Stimulated activated naive CD4-positive, alpha-beta T cell treated with Interleukin-2 at 50 U/mL for 16 hours (primary cell): Measurements from ENCODE around the gene INAFM2.
A peak's percentile ranks its signal among the peaks of the same experiment; 100 is the strongest.

Experiments used
- DNase-seq: peaks from one replicate; lab custom pipeline; 2025; lab: John Stamatoyannopoulos, UW

Gene INAFM2

DNA sequence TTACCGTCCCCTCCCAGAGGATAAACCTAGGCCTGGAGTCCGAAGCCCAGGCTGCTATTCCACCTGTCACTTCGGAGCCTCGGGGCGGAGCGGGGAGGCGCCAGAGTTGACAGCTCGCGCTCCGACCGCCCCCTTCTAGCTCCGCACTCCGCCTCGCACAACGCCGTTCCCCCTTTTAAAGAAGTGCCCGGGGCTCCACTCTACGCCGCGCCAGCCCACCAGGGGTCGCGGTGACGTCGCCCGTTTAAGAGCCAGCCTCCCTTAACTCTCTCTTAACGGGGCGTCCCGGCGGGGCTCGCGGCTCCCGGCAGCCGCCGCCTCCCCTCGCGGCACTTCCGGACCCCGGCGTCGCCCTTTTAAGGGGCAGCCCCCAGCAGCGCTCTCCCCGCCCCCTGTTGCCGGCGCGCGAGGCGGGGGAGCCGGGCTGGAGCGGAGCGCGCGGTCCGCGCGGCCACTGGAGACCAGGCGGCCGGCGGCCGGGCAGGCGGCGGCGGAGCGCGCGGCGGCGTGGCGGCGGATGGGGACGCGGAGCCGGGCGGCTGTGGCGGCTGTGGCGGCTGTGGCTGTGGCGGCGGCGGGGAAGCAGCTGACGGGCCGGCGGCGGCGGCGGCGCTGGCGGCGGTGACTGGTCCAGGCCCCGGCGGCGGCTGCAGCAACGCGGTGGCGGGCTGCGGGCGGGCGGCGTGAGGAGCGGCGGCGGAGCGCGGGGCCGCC, at the start of gene INAFM2:
TSS of gene INAFM2 (plus strand) at position 454 of the 714 bp plus-strand sequence. CDS start 364 bp downstream, outside the sequence.
- DNase-seq: peak; percentile 89

DNA sequence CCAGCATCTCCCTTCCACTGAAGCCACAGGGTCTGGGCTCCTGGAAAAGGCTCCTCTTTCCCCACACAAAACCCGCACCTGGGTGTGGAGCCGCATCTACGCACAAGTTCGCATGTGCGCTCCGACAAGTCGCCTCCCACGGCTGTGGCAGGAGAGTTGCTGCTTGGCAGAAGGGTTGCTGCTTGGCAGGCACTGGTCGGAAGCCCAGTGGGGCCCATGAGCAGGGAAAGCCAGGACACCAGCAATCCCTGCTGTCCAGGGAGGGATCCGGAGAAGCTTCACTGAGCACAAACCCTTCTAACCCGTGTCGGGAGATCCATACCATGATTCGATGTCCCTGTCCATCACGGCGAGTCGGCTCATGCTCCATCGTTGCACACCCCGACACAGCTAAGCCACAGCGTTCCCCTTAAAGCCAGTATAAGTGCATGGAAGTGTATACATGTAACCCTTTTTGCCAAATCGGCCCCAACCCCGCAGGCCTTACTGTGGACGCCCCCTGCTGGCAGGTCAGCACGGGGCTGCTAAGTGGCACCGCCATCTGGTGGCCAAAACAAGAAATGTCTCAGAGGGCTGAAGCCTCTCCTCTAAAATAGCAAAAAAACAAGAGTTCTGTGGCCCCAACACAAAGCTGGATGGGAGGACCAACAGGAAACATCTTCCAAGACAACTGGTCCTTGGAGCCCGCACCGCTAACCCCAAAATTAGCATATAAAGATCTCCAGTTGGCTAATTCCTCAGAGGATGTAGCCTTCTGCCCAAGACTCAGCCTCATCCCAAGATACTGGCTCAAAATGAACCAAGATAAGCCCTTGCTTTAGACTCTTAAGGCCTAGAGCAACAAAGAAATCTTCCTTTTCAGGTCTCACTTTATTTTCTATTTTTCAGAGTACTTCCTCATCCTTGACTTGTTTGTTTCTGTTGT, 48.9 kb upstream of the INAFM2 start:
- peak; percentile 81 for DNase-seq

DNA sequence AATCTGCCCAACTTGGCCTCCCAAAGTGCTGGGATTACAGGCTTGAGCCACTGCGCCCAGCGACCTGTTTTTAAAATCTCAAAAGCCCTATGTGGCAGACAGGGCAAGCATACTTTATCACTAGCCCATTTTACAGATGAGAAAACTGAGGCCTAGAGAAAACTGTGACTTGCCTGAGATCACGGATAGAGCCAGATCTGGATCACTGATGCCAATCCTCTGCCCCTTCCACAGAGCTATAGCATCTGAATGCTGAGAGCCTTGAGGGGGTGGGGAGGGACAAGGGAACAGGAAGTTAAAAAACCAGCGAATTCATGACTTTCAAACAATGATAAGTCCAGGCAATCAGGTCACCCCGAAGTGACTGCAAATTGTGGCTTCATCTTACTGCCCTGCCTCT, 48.0 kb upstream of the INAFM2 start:
- no peak for DNase-seq

DNA sequence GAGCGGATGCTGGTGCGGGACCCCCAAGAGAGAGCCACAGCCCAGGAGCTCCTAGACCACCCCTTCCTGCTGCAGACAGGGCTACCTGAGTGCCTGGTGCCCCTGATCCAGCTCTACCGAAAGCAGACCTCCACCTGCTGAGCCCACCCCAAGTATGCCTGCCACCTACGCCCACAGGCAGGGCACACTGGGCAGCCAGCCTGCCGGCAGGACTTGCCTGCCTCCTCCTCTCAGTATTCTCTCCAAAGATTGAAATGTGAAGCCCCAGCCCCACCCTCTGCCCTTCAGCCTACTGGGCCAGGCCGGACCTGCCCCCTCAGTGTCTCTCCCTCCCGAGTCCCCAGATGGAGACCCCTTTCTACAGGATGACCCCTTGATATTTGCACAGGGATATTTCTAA, 47.5 kb upstream of the INAFM2 start:
- no peak for DNase-seq

DNA sequence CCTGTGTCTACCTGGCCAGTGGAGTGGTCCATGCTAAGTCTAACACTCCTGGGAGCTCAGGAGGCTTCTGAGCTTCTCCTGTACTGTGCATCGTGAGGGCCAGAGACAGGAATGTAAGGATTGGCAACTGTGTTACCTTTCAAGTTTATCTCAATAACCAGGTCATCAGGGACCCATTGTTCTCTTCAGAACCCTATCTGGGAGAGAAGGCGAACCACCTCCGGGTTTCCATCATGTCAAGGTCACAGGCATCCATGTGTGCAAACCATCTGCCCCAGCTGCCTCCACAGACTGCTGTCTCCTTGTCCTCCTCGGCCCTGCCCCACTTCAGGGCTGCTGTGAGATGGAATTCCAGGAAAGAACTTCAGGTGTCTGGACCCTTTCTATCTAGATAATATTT, 46.6 kb upstream of the INAFM2 start:
- no peak for DNase-seq

DNA sequence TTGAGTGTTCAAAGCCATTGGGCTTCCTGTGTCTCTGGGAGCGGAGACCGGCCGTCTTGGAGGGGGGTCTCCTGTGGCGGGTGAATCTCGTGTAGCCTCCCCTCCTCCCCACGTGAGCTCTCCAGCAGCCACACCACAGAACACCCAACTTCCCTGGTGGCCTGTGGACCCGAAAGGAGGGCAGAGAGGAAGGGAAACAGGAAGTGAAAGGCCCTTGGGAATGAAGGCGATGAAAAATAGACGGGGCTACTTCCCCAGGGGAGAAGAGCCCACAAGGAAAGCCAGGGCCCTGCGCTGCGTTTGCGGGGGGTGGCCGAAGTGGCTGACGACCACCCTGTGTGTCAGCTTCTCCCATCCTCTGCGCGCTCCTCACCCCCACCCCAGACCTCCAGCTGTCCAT, 46.0 kb upstream of the INAFM2 start:
- no peak for DNase-seq

DNA sequence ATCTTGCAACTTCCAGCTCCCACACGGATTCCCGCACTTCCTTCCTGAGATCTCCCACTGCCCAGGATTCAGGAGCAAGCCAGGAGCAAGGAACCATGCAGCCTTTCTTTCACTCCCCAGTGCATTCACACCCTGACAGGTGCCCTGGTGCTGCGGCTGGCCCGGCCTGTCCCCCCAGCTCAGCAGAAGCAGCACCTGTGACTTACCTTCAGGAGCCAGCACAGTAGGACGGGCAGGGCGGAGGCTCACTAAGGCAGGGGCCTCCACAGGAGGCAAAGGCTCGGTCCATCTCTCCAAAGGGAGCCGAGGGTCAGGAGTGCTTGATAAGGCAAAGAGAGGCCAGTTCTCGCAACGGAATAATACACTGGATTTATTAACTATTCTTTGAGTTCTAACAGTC, 45.5 kb upstream of the INAFM2 start:
- DNase-seq: no peak

DNA sequence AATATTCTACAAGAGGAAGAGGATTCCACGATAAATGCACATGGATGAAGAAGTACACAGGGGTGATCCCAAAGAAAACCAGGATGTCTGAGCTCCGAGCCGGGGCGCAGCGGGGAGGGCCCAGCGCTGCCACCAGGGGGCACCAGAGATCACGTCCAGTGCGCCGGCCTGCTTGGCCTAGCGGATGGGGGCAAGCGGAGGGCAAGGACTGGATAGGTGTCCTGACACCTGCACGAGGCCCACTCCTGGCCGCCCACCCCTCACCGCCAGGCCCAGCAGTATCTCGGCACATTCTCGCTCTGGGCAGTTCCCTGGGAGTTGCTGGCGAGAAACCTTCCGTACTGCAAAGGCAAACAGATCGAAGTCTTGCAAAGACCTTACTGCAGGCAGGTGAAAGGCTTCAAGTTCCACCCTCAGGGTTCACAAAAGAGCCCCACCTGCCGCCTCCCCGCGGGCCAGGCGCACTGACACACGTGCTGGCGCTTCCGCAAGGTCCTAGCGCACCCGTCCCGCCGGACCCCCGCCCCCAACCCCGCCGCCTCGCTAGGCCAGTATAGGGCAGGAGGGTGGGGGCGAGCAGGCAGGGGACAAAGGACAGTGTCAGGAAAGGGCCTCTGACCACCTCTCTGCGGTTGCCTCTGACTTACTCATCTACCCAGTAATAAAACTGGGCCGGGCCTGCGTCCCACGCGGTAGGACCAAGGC, 43.9 kb upstream of the INAFM2 start:
- peak; percentile 53 for DNase-seq

DNA sequence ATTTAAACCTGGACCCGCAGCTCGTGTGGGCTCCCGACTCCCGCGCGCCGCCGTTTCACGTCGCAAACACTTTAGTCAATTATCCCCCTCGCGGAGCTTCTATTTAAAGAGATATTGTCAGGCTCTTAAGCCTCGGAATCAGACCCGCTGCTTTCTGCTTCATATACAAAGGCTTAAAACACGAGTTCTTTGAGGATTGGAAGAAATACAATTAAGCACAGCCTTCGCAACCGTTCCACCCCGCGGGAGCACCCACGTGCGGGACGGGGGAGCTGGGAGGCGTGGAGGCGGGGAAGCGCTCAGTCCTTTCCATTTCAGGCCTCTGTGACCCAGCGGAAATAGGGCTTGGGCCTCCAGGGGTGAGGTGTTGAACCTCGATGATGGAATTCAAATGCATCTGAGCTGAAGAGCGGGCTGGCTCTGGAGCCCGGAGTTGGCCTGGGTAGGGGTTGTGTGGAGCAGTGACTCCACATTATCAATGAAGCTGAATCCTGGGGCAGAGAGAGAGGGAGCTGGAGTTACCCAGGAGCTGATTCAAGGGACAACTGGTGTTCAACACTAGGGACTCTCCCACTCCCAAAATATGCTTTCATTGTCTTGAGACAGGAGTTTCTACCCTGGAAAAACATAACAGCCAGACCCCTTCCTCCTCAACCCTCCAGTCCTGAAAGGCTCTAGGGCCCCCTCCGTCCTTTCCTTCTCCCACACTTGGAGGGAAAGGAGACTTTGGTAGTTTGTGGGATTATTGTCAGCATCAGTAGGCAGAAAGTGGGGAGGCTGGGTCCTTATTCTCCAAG, 43.0 kb upstream of the INAFM2 start:
- DNase-seq: no peak

DNA sequence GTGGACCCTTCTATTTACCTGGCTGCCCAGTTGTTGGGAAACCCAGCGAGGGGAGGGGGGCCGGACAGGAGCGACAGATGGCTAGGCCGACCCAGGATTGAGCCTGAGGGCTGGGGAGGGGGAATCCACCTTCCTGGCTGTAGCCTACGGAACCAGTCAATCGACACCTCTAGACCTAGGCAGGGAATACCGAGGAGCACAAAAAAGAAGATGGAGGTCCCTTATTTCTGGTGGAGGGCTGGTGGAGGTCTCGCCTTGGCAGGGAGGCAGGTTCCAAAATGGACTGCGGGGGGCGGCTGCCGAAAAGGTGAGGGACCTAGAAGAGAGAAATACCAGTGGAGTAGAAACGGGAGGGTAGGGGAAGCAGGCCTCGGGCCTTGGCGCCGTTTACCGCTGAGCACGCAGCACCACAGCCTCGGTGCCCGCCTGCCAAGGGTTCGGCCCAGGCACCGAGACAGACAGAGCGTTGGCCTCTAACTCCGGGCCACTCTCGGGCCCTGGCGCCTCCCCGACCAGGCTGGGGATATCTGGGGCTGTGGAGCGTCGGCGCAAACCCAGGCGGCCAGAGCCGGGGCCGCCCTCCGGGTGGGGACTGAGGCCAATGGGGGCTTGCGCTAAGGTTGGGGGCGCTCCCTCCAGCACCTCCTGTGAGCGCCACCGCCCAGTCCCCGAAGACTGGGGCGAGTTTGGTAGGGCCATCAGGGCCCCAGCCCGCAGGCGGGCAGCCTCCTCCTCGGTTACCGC, 42.3 kb upstream of the INAFM2 start:
- DNase-seq: no peak

DNA sequence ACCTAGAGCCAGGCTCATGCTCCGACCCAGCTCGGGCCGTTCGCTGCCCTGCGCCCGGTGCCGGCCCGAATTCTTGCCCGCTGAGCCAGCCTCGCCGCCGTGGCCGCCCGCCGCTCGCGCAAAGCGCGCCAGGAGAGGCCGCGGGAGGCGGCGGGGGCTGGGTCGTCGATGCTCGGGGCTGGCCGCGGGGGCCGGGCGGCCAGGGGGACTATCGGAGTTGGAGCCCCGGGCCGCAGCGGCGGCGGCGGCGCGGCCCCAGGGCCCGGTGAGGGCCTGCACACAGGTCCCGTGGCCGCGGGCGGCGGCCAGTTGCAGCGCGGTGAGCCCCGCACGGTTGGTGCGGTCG, 41.7 kb upstream of the INAFM2 start:
- DNase-seq: no peak

DNA sequence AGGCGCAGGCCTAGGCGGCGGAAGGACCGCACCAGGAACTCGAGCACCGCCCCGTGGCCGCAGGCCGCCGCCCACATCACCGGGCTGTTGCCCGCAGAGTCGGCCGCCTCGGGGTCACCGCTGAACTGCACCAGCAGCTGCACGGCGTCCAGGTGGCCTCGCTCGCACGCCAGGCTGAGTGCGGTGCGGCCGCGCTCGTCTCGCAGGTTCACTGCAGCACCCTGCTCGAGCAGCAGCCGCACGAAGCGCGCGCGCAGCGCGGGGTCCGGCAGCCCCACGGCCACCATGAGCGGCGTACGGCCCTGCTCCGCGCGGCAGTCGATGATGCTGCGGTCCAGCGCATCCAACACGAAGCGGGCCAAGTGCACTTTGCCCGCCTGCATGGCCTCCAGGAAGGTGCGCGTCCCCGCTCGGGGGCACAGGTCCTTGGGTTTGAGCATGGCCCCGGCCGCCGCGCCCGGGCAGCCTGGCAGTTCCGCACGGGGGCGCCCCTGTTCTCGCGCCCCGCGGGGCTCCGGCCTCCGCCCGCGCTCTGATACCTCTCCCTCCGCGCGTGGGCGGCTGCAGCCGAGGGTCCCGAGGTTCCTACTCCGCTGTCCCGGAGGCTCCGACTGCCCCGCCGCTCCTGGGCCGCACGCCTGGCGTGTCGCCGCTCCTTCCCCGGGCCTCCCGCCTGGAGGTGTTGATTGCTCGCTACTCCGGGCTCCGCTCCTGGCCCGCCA, 41.2 kb upstream of the INAFM2 start:
- no peak for DNase-seq

DNA sequence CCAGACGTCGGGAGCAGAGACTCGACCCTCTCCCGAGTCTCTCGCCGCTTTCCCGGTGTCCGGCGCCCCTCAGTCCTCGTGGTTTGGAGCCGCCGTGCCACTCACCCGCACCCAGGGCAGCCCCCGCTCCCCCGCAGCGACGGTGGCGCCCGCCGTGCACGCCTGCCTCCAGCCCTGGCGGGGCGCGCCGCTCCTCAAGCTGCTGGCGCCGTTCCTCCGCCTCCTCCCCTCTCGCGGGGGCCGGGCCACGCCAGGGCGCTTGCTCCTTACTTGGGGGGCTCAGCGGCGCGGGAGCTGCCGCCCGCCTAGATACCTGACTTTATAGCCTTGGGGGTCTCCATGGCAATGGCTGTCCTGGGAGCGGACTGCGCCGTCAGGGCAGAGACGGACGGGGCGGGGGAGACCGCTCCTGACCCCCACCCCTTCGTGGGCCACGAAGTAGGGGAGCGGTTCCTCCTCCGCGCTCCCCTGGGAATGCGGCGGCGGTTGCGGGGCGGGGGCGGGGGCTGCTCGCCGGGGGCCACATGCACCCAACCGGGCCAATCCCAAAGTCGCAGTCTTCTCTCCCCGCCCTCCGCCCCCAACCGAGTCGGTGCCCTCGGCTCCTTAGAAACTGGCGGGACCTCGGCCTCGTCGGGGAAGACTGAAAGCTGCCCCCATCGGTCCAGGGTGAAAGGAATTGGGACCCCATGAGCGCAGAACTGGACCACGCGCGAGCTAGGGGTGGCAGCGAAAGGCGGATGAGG, 40.5 kb upstream of the INAFM2 start, which contains the start of gene ANKRD63:
TSS of gene ANKRD63 (minus strand) at position 196 of the 746 bp plus-strand sequence. CDS start 478 bp downstream, outside the sequence.
- peak; percentile 19 for DNase-seq

DNA sequence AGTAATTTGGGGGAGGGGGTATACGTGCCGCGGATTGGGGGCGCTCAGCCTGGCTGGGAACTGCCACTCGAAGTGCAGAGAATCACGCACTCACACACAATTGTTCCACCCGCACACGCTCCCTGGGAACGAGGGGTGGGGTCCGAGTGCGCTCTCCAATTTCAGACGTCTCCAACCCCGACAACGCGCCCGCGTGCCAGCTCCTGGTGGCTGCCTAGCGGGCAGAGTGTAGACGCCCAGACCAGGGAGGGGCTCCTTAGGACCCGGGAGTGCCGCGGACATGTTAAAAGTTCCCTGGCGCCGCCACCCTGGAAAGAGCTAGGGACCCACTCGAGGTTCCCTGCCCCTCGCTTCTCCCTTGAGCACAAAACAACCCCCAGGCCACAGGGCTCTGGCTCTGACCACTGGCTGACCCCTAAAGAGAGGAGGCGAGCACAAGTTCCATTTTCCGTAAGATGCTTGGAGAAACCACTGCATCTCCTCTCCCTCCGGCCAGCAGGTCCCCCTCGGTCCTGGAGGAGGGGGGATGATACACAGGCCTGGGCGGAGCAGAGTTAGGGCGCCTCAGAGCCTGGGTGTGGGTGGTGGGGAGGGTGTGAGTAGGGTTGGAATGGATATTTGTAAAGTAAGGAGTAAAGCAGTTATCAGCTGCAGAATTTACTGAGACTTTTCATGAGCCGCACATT, 39.7 kb upstream of the INAFM2 start:
- DNase-seq: no peak

DNA sequence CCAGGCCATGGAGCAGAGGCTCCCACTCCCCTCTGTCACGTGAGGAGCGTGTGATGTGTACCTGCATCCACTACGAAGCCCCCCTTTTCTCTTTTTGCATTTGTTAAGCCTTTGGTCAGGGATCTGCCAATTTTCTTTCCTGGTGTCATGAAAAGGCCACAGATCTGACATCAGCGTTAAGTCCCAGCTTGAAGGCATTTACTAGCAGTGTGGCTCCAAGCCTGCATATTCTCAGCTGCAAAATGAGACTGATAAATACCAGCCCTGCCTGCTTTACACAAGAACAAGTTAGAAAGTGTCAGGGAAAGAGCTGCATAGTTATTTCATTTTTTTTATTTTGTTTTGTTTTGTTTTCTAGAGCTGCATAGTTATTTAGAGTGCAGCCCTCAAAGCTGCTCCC, 38.3 kb upstream of the INAFM2 start:
- DNase-seq: no peak

DNA sequence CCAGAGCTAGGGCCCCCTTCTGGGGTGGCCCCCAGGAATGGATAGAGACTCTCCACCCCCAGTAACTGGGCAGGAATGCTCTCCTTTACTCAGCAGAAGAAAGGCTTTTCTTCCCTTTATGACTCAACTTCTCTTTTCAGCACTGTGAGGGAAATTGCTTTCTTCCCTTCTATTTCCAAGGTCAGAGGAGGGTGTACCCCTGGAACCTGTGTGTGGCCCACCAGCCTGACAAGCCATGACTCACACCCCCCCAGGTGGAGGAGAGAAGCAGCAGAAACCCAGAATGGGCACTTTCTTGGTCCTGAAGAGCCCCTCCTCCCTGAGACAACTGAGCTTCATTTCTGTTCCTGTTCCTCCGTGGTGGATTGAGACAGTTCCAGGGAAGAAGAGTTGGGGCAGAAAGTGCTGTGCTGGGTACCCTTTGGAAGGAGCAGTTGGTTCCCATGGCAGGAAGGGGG, 37.9 kb upstream of the INAFM2 start:
- no peak for DNase-seq

DNA sequence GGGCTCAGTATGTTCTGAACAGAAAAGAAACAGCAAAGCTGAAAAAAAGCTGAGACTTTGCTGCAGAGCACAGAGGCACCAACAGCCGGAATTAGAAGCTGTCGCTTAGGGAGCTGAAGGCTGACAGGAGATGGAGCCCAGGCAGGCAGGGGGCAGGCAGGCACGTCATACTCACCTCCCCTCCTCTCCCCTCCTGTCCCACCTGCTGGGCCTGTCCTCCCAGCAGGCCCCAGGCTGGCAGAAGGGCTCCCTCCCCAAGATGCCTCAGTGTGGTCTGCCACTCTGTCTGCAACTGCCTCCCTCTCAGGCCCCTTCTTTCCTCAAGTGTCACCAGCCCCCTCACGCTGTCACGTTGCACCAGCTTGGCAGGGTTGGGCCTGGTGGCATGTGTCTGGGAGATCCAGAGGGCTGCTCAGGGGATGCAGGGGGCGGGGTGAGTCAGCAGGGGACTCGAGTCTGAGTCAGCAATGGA, 37.4 kb upstream of the INAFM2 start:
- DNase-seq: no peak

DNA sequence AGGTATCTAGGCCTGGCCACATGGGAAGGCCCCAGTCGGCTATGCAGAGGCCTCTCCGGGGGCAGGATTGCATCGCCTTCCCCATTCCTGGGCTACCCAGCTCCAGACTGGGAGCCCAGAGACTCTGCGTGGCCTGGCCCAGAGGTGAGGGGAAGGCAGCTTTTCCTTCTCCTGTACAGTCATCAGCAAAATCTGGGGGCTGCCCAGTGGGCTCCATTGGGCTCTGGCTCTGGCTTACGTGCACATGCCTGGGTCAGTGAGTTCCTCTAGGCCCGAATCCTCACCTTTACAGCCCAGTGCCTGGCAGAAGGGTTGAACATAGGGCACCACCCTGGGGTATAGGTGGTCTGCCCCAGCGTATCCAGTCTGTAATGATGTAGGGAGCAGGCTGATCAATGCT, 36.7 kb upstream of the INAFM2 start:
- DNase-seq: no peak

DNA sequence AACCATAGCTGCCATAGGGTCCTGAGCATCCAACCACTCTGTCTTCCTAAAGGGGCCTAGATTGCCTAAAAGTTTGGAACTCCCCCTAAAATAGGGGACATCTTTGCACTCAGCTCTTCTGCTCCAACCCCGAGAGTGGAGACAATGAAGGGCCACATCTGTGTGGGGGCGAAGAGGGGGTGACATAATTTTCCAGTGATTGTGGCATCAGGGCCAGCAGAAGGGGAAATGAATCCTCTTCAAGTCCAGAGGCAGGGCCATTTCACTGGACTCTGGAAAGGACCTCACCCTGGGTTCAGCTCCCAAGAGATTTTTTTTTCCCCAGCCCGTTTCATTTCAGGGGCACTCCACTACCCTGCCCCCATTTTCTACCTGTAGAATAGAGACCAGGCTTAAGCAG, 36.0 kb upstream of the INAFM2 start:
- no peak for DNase-seq
